NB4 (cell line): Measurements from ENCODE around the gene LRRC7.

Source experiments
- POLR2A ChIP-seq: IDR thresholded peaks from 2 replicates; pipeline ENCODE4 v1.6.1; 2011; ENCODE audit warnings: mild to moderate bottlenecking; ENCODE audit not compliant: insufficient read length; ENCODE audit errors: extremely low read depth
- TF ChIP-seq, protein P1 (sequence below): IDR thresholded peaks from one replicate; pipeline ENCODE4 v1.5.1; 2012; ENCODE audit warnings: low read depth, low read length

DNA sequence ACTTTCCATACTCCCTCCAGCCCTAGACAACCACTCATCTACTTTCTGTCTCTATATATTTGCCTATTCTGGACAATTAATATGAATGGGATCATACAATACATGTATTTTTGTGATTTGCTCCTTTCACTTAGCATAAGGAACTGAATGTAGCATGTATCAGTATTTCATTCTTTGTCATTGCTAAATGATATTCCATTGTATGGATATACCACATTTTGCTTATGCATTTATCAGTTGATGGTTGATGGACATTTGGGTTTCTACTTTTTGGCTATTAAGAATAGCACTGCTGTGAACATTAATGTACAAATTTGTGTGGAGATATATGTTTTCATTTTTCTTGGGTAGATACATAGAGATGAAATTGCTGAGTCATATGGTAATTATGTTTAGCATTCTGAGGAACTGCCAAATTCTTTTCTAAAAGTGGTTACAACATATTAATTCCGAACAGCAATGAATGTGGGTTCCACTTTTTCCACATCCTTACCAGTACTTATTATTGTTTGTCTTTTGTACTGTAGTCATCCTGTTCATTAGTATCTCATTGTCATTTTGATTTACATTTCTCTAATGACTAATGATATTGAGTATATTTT, 516.7 kb downstream of the LRRC7 start:
- TF ChIP-seq, protein P1, sequence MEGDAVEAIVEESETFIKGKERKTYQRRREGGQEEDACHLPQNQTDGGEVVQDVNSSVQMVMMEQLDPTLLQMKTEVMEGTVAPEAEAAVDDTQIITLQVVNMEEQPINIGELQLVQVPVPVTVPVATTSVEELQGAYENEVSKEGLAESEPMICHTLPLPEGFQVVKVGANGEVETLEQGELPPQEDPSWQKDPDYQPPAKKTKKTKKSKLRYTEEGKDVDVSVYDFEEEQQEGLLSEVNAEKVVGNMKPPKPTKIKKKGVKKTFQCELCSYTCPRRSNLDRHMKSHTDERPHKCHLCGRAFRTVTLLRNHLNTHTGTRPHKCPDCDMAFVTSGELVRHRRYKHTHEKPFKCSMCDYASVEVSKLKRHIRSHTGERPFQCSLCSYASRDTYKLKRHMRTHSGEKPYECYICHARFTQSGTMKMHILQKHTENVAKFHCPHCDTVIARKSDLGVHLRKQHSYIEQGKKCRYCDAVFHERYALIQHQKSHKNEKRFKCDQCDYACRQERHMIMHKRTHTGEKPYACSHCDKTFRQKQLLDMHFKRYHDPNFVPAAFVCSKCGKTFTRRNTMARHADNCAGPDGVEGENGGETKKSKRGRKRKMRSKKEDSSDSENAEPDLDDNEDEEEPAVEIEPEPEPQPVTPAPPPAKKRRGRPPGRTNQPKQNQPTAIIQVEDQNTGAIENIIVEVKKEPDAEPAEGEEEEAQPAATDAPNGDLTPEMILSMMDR = no peak
- no peak for TF ChIP-seq POLR2A
